Bronchial epithelial cell (primary cell): Measurements from ENCODE around the gene RBM38. TPM values are rescaled to one million over a fixed set of nuclear protein-coding genes. Genes with fewer than 3 reads are reported as not detected.

Experiments used
- DNase-seq: peaks from one replicate; pipeline ENCODE4 v3.0.0-alpha.2; 2010; ENCODE audit warnings: low read depth
- FAIRE-seq: peaks from 2 replicates; lab custom pipeline; 2011; peaks lifted over from hg19 to GRCh38; lab: Jason Lieb, UNC
- H3K27me3 ChIP-seq: 2 replicates; pipeline ENCODE4 v1.5.1; 2011; ENCODE audit warnings: low read length; ENCODE audit not compliant: control insufficient read depth, insufficient read depth
- H3K36me3 ChIP-seq: 2 replicates; pipeline ENCODE4 v1.5.1; 2011; ENCODE audit warnings: low read length; ENCODE audit not compliant: control insufficient read depth, insufficient read depth
- H3K4me3 ChIP-seq: 2 replicates; pipeline ENCODE4 v1.5.1; 2011; ENCODE audit warnings: mild to moderate bottlenecking, low read depth, low read length, control low read depth
- CTCF ChIP-seq: IDR thresholded peaks from 2 replicates; pipeline ENCODE4 v1.5.1; 2011; ENCODE audit warnings: mild to moderate bottlenecking, moderate library complexity, low read length, control low read depth, inconsistent platforms; ENCODE audit not compliant: insufficient read depth, severe bottlenecking
- total RNA-seq: library from RNA; depleted of rRNA; stranded (reverse); fragments of >200 nt; gene quantifications from 2 replicates; pipeline ENCODE4 v1.2.1, GENCODE V29; 2014

Gene RBM38
- total RNA-seq, 1 donor from 2014 or later: 6.8 TPM

GRCh38 chr20:57378107-57378506 is 13.1 kb upstream of the RBM38 start:
- no peak for TF ChIP-seq CTCF
- H3K27me3 ChIP-seq: no peaks in the 10 kb centered on the region
- FAIRE-seq (no peak), DNase-seq (no peak)
- no peak overlapping the region for H3K4me3 ChIP-seq
- peaks cover 24% of the 10 kb centered on the region for H3K36me3 ChIP-seq

DNA sequence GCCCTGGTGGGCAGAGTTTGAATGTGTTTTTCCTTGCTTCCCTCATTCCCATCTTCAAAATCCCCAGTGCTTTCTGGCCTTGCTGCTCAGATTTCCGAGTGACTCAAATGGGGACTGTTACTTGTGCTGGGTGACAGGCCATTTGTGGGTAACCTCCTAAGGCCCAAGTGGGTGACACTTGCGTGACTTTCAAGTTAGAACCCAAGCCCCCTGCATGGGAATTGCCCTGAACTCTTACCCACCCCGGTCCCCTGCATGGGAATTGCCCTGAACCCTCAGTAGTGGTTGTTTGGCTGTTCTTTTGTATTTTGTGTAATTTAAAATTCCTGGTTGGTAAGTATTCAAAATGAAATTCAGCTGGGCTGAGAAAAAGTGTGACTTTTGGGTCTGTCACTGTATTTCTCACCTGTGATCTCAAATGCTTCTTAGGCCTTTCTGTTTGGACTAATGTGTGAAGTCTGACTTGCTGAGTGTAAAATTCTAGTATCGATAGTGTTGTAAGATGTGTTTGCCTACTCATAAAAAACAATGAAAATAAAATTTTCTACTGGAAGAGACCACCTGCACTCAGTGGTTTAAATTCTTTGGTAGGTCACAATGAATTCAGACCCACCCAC is 12.4 kb upstream of the RBM38 start:
- Histone ChIP-seq H3K36me3 (peaks cover 22% of the 10 kb centered on the region), H3K4me3 (no peak overlapping the region), H3K27me3 (no peaks in the 10 kb centered on the region)
- FAIRE-seq: no peak
- no peak for TF ChIP-seq CTCF
- no peak for DNase-seq

DNA sequence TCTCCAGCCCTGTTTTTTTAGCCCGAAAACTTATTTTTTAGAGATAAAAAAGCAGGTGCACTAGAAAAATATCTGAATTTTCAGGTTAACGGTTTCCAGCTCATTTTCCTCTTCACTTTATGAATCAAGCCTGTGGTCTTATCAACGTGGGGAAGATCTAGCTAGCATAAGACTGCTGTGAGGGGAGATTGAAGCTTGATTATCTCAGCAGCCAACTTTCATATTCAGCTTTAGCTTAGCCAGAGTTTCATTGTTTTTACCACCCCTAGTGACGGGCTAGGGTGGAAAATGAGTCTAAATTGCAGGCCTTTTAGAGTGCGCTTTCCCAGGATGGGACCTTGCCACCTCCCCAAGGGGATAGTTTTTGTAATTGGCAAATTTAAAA is 11.9 kb upstream of the RBM38 start:
- TF ChIP-seq CTCF: no peak
- no peak overlapping the region for H3K4me3 ChIP-seq
- FAIRE-seq: no peak
- peaks cover 19% of the 10 kb centered on the region for H3K36me3 ChIP-seq
- H3K27me3 ChIP-seq: no peaks in the 10 kb centered on the region
- DNase-seq: no peak

DNA sequence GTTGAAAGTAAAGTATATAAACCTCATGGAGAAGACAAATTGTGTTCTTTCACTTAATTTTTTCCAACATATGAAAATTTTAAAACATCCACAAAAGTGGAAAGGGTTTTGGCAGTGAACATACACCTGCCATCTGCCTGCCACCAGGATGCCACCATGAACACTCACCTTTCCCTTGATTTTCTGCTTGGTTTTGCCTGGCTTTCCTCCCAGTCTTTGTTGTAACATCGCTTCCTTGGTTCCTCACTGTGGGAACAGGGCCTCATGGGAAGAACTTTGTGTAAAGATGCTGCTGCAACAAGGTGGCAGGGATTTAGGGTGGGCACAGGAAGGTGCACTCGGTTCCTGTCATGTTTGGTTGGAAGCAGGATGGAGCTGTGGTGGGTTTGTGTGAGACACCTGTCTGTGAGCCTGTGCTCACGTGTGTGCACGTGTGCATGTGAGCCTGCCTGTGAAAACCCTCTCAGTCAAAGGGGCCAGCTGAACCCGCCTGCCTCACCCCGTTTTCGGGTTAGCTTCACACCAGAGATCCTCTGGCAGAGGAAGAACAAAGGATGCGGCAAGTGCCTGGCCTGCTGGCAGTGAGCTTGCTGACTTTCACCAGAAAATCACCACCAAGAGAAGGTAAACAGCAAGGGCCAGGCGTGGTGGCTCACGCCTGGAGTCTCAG is 11.0 kb upstream of the RBM38 start:
- no peak for TF ChIP-seq CTCF
- FAIRE-seq (no peak), DNase-seq (no peak)
- no peaks in the 10 kb centered on the region for H3K27me3 ChIP-seq
- peaks cover 13% of the 10 kb centered on the region for H3K36me3 ChIP-seq
- no peak overlapping the region for H3K4me3 ChIP-seq

- FAIRE-seq (no peak), DNase-seq (peak; percentile 51)
- Histone ChIP-seq H3K4me3 (no peak overlapping the region), H3K27me3 (no peaks in the 10 kb centered on the region), H3K36me3 (peaks cover 5% of the 10 kb centered on the region)
- peak; percentile 88 for TF ChIP-seq CTCF
Measured at GRCh38 chr20:57381596-57382503, 9.3 kb upstream of the RBM38 start.
